Measurements from ENCODE around the gene CYP27C1.

GRCh38 chr2:127155947-127156346 is 64.2 kb downstream of the CYP27C1 start:
- TF ChIP-seq, protein P1, sequence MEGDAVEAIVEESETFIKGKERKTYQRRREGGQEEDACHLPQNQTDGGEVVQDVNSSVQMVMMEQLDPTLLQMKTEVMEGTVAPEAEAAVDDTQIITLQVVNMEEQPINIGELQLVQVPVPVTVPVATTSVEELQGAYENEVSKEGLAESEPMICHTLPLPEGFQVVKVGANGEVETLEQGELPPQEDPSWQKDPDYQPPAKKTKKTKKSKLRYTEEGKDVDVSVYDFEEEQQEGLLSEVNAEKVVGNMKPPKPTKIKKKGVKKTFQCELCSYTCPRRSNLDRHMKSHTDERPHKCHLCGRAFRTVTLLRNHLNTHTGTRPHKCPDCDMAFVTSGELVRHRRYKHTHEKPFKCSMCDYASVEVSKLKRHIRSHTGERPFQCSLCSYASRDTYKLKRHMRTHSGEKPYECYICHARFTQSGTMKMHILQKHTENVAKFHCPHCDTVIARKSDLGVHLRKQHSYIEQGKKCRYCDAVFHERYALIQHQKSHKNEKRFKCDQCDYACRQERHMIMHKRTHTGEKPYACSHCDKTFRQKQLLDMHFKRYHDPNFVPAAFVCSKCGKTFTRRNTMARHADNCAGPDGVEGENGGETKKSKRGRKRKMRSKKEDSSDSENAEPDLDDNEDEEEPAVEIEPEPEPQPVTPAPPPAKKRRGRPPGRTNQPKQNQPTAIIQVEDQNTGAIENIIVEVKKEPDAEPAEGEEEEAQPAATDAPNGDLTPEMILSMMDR (IDR thresholded peaks at IDR 0.05; ENCODE audit: insufficient read depth, low read depth, low read length): no peak
- TF ChIP-seq EZH2 (IDR thresholded peaks at IDR 0.05; ENCODE audit: insufficient read depth, low read length): no peak

All from astrocyte (in vitro differentiated cells and primary cell).